Fibroblast of lung (primary cell): ENCODE data around the gene ZNF275. TPM values are rescaled to one million over a fixed set of nuclear protein-coding genes. Genes with fewer than 3 reads are reported as not detected.
"Not testable (repeated sequence)": the region's sequence is repeated elsewhere in the genome, so short reads cannot be mapped to it uniquely, and the experiment has no call there.

Experiments used
- DNase-seq, 2 donors: peaks; one replicate each; pipeline versions ENCODE4 v3.0.0 to v3.0.0-alpha.2; 2010; ENCODE audit warnings: low read depth in 2 of 2
- H2AFZ ChIP-seq: 2 replicates; pipeline ENCODE4 v1.5.1; 2012; ENCODE audit warnings: low read length, control low read depth, inconsistent platforms
- H3K27ac ChIP-seq: 2 replicates; pipeline ENCODE4 v1.5.1; 2011; ENCODE audit warnings: low read length, control low read depth; ENCODE audit not compliant: insufficient read depth
- H3K27me3 ChIP-seq: 2 replicates; pipeline ENCODE4 v1.5.1; 2011; ENCODE audit warnings: mild to moderate bottlenecking, low read length; ENCODE audit not compliant: control insufficient read depth, insufficient read depth
- H3K36me3 ChIP-seq: 2 replicates; pipeline ENCODE4 v1.5.1; 2011; ENCODE audit warnings: low read length; ENCODE audit not compliant: control insufficient read depth, insufficient read depth
- H3K4me1 ChIP-seq: 2 replicates; pipeline ENCODE4 v1.5.1; 2011; ENCODE audit warnings: low read length; ENCODE audit not compliant: control insufficient read depth, insufficient read depth; ENCODE audit errors: extremely low read depth
- H3K4me2 ChIP-seq: 2 replicates; pipeline ENCODE4 v1.5.1; 2011; ENCODE audit warnings: low read length, control low read depth; ENCODE audit not compliant: insufficient read depth; ENCODE audit errors: extremely low read depth
- H3K4me3 ChIP-seq, 4 experiments: fragments of 200-600 bp in 1 of 4; sonication (generic) in 1 of 4; replicated peaks in 1 of 4; 2 replicates each; pipeline ENCODE4 v1.5.1; 2011 to 2016; ENCODE audit warnings: low read length in 4 of 4, low read depth in 3 of 4, mild to moderate bottlenecking in 3 of 4, control low read depth in 2 of 4, inconsistent platforms in 1 of 4, mixed read lengths in 1 of 4; ENCODE audit not compliant: insufficient read depth in 1 of 4; ENCODE audit errors: control extremely low read depth in 1 of 4
- H3K79me2 ChIP-seq: 2 replicates; pipeline ENCODE4 v1.5.1; 2012; ENCODE audit warnings: mild to moderate bottlenecking, low read length, inconsistent platforms; ENCODE audit not compliant: control insufficient read depth, insufficient read depth
- H3K9ac ChIP-seq: 2 replicates; pipeline ENCODE4 v1.5.1; 2011; ENCODE audit warnings: mild to moderate bottlenecking, low read length, control low read depth; ENCODE audit not compliant: insufficient read depth
- H3K9me3 ChIP-seq: 2 replicates; pipeline ENCODE4 v1.5.1; 2012; ENCODE audit warnings: low read depth, low read length; ENCODE audit not compliant: control insufficient read depth, insufficient read depth
- H4K20me1 ChIP-seq: 2 replicates; pipeline ENCODE4 v1.5.1; 2011; ENCODE audit warnings: low read length; ENCODE audit not compliant: control insufficient read depth, insufficient read depth; ENCODE audit errors: extremely low read depth
- EZH2 ChIP-seq: IDR thresholded peaks from 2 replicates; pipeline ENCODE4 v1.5.1; 2012; ENCODE audit warnings: low read length, control low read depth, mild to moderate bottlenecking; ENCODE audit errors: missing control alignments
- polyA plus RNA-seq, 2 donors: library from polyadenylated mRNA; depleted of rRNA in 1 of 2; stranded (reverse) in 1 of 2; unstranded in 1 of 2; fragments of >200 nt; gene quantifications; 2 replicates each; pipeline ENCODE4 v1.2.1, GENCODE V29; 2011 to 2012; ENCODE audit warnings: missing spikeins in 1 of 2
- total RNA-seq: library from RNA; depleted of rRNA; stranded (reverse); fragments of >200 nt; gene quantifications from 2 replicates; pipeline ENCODE4 v1.2.1, GENCODE V29; 2014
- TF ChIP-seq, protein P1 (sequence below), 2 donors: IDR thresholded peaks in 1 of 2; conservative IDR thresholded peaks in 1 of 2; 1 replicate in 1 of 2; 2 replicates in 1 of 2; pipeline ENCODE4 v1.5.1; 2011 to 2012; ENCODE audit warnings: low read length in 2 of 2, control low read depth in 1 of 2, inconsistent platforms in 1 of 2, low read depth in 1 of 2, mild to moderate bottlenecking in 1 of 2

Gene ZNF275
- total and polyA plus RNA-seq, 2 donors (not counting 1 experiment from before 2014, with no cell fraction given), result 6.3 to 12.2 TPM

DNA sequence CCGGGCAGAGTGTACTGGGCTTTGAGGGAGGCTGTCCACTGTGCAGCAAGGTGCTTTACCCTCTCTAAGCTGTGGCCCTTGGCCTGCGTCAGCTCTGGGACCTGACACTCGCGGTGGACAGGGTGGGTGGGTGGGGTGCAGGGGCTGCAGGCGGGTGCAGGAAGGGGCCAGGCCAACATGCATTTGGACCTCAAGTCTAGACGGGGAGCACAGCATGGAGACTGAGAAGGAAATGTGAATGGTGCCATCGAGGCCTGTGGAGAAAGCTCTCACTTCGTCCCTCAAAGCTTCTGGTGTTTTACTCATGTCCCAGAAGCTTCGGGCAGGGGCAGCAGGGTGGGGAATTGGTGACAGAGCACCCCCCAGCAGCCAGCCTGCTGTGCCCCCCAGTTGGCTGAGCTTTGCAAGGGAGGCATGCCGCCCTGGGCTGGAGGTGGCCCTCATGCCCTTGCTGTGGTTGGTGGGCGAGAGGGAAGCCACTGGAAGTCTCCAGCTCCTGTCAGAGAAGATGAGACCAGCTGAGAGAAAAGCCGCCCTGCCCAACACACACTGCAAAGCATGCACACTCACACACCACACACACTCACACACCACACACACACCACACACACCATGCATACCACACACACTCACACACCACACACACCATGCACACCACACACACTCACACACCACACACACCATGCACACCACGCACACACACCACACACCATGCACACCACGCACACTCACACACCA, 54.9 kb downstream of the ZNF275 start:
- no peak overlapping the region for H3K9ac ChIP-seq
- H3K27ac ChIP-seq, result no peak overlapping the region
- H3K36me3 ChIP-seq, result no peaks in the 10 kb centered on the region
- no peak overlapping the region for H3K4me3 ChIP-seq
- H3K4me2 ChIP-seq, result no peak overlapping the region
- no peaks in the 10 kb centered on the region for H3K79me2 ChIP-seq
- TF ChIP-seq, protein P1, sequence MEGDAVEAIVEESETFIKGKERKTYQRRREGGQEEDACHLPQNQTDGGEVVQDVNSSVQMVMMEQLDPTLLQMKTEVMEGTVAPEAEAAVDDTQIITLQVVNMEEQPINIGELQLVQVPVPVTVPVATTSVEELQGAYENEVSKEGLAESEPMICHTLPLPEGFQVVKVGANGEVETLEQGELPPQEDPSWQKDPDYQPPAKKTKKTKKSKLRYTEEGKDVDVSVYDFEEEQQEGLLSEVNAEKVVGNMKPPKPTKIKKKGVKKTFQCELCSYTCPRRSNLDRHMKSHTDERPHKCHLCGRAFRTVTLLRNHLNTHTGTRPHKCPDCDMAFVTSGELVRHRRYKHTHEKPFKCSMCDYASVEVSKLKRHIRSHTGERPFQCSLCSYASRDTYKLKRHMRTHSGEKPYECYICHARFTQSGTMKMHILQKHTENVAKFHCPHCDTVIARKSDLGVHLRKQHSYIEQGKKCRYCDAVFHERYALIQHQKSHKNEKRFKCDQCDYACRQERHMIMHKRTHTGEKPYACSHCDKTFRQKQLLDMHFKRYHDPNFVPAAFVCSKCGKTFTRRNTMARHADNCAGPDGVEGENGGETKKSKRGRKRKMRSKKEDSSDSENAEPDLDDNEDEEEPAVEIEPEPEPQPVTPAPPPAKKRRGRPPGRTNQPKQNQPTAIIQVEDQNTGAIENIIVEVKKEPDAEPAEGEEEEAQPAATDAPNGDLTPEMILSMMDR (conservative IDR thresholded peaks at IDR 0.05 in 1 of 2, IDR thresholded peaks at IDR 0.05 in 1 of 2; ENCODE audit: low read depth in 1 of 2, low read length in 2 of 2), result no peak
- no peaks in the 10 kb centered on the region for H4K20me1 ChIP-seq
- H3K4me1 ChIP-seq, result no peaks in the 10 kb centered on the region
- no peaks in the 10 kb centered on the region for H3K27me3 ChIP-seq
- no peak overlapping the region for H2AFZ ChIP-seq
- H3K9me3 ChIP-seq, result no peaks in the 10 kb centered on the region
- no peak for DNase-seq

DNA sequence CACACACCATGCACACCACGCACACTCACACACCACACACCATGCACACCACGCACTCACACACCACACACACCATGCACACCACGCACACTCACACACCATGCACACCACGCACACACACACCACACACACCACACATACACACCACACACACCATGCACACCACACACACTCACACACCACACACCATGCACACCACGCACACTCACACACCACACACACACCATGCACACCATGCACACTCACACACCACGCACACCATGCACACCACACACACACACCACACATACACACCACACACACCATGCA, 55.5 kb downstream of the ZNF275 start:
- H3K4me3 ChIP-seq, H3K9ac ChIP-seq, H4K20me1 ChIP-seq, H3K27me3 ChIP-seq, H3K79me2 ChIP-seq, DNase-seq, H3K4me2 ChIP-seq, H2AFZ ChIP-seq, H3K9me3 ChIP-seq, H3K4me1 ChIP-seq, H3K27ac ChIP-seq, H3K36me3 ChIP-seq: not testable (repeated sequence)

DNA sequence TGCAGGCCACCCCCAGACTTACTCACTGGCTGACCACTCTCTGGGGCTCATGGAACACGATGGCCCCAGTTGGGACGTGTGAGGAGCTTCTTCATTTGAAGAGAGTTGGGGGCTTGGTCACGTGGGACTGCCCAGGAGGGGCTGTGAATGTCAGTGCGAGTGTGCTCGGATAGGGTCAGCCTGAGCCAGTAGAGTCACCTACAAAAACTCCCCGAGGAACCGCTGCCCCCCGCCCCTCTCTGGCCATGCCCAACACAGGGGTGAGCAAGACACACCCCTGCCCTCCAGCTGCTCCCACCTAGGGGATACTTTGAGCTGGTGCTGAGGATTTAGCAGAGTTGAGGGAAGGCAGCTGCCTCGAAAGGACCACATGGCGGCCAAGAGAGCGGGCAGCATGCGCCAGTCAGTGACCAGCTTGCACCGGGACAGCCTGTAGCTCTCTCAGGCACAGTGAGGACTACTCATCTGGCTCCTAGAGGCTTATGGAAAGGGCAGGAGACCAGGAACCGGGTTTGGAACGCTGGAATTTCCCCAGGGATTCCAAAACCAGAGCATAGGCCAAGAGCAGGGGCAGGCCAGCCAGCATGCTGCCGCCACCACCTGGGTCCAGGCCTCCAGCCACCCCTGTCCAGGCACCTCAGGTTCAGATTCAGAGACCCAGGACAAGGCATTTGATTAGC, 58.8 kb downstream of the ZNF275 start:
- no peaks in the 10 kb centered on the region for H3K36me3 ChIP-seq
- H3K9me3 ChIP-seq, result no peaks in the 10 kb centered on the region
- H3K79me2 ChIP-seq, result no peaks in the 10 kb centered on the region
- H3K27ac ChIP-seq, result no peak overlapping the region
- no peak overlapping the region for H3K4me3 ChIP-seq
- no peaks in the 10 kb centered on the region for H3K4me1 ChIP-seq
- H3K4me2 ChIP-seq, result no peak overlapping the region
- H2AFZ ChIP-seq, result no peak overlapping the region
- no peak for TF ChIP-seq EZH2
- TF ChIP-seq, protein P1 (conservative IDR thresholded peaks at IDR 0.05 in 1 of 2, IDR thresholded peaks at IDR 0.05 in 1 of 2; ENCODE audit: low read depth in 1 of 2, low read length in 2 of 2), result no peak
- no peak overlapping the region for H3K9ac ChIP-seq
- DNase-seq, result no peak
- no peaks in the 10 kb centered on the region for H3K27me3 ChIP-seq
- no peaks in the 10 kb centered on the region for H4K20me1 ChIP-seq
